Thyroid gland (tissue), 4 donors: ENCODE measurements around the gene HSPA6. TPM values are rescaled to one million over a fixed set of nuclear protein-coding genes. Genes with fewer than 3 reads are reported as not detected.

ENCODE experiments used
- DNase-seq, 2 donors: peaks; one replicate each; pipeline ENCODE4 v3.0.0-alpha.2; 2019
- H3K27ac ChIP-seq, 3 donors: fragments of 200-600 bp; sonication (generic); 1 replicate in 2 of 3; 2 replicates in 1 of 3; pipeline ENCODE4 v1.5.1; 2016 to 2019; ENCODE audit warnings: mild to moderate bottlenecking in 1 of 3, moderate library complexity in 1 of 3
- H3K27me3 ChIP-seq: fragments of 200-600 bp; sonication (generic); one replicate; pipeline ENCODE4 v1.5.1; 2019
- H3K36me3 ChIP-seq, 2 donors: fragments of 200-600 bp; sonication (generic); one replicate each; pipeline ENCODE4 v1.5.1; 2016 to 2019
- H3K4me1 ChIP-seq, 2 donors: fragments of 200-600 bp; sonication (generic); one replicate each; pipeline ENCODE4 v1.5.1; 2017 to 2019
- H3K4me3 ChIP-seq, 3 donors: fragments of 200-600 bp; sonication (generic); replicated peaks in 1 of 3; 1 replicate in 2 of 3; 2 replicates in 1 of 3; pipeline ENCODE4 v1.5.1; 2016; ENCODE audit warnings: mild to moderate bottlenecking in 1 of 3
- H3K9me3 ChIP-seq: fragments of 200-600 bp; sonication (generic); one replicate; pipeline ENCODE4 v1.5.1; 2017
- CTCF ChIP-seq, 6 experiments: fragments of 200-600 bp in 3 of 6; fragments of 450-650 bp in 3 of 6; sonication (generic) in 3 of 6; IDR thresholded peaks; one replicate each; pipeline ENCODE4 v1.5.1; 2016 to 2019; ENCODE audit warnings: antibody characterized with exemption in 6 of 6, mild to moderate bottlenecking in 2 of 6, inconsistent platforms in 1 of 6, moderate library complexity in 1 of 6
- POLR2A ChIP-seq, 2 donors: fragments of 450-650 bp; IDR thresholded peaks; one replicate each; pipeline ENCODE4 v1.6.1; 2017; ENCODE audit warnings: antibody characterized with exemption in 2 of 2, mild to moderate bottlenecking in 2 of 2, moderate library complexity in 1 of 2
- WGBS, 2 donors: methylation state at CpG; one replicate each; pipeline ENCODE4 v1.1.5; 2017; 5-methylcytosine and 5-hydroxymethylcytosine counted together
- intact Hi-C: fragments of 100-400 bp; cut with DNase I; formaldehyde crosslinking; loops from one replicate; pipeline ENCODE4 v1.15.1; 2023
- total RNA-seq, 4 donors: library from RNA; depleted of rRNA; stranded (reverse); fragments of >200 nt; gene quantifications; one replicate each; pipeline ENCODE4 v1.2.3, GENCODE V29; 2016

The HSPA6 gene
- total RNA-seq, 4 donors from 2014 or later, result 0.75 to 4.7 (median 2.7) TPM

GRCh38 chr1:161482610-161483009 is 41.7 kb upstream of the HSPA6 start:
- H3K9me3 ChIP-seq, result no peaks in the 10 kb centered on the region
- no peak overlapping the region for H3K27ac ChIP-seq
- H3K4me3 ChIP-seq, result no peak overlapping the region
- no peak for DNase-seq
- intact Hi-C loops, result loop anchor here (10.0 kb wide), 1 partner anchor 262 kb away; the partner anchor contains the start of gene DUSP12
- TF ChIP-seq CTCF (IDR thresholded peaks at IDR 0.05), result no peak
- no peak for TF ChIP-seq POLR2A (IDR thresholded peaks at IDR 0.05)
- no peaks in the 10 kb centered on the region for H3K27me3 ChIP-seq
- no peaks in the 10 kb centered on the region for H3K36me3 ChIP-seq
- WGBS, 2 donors, result 72 to 82% methylated on average over 6 of the region's 6 CpGs
- no peaks in the 10 kb centered on the region for H3K4me1 ChIP-seq

GRCh38 chr1:161483361-161483760 is 41.0 kb upstream of the HSPA6 start:
- no peak for DNase-seq
- Histone ChIP-seq H3K27me3 (no peaks in the 10 kb centered on the region), H3K4me3 (no peak overlapping the region), H3K9me3 (no peaks in the 10 kb centered on the region), H3K4me1 (no peaks in the 10 kb centered on the region), H3K36me3 (no peaks in the 10 kb centered on the region), H3K27ac (no peak overlapping the region)
- no peak for TF ChIP-seq CTCF (IDR thresholded peaks at IDR 0.05)
- no peak for TF ChIP-seq POLR2A (IDR thresholded peaks at IDR 0.05)
- WGBS, 2 donors, result 78 to 84% methylated on average over 3 of the region's 3 CpGs
- intact Hi-C loops, result loop anchor here (10.0 kb wide), 1 partner anchor 261 kb away; the partner anchor contains the start of gene DUSP12

- DNase-seq, result no peak
- no peaks in the 10 kb centered on the region for H3K4me1 ChIP-seq
- H3K27me3 ChIP-seq, result no peaks in the 10 kb centered on the region
- WGBS, 2 donors, result 78 to 86% methylated on average over 2 of the region's 2 CpGs
- H3K27ac ChIP-seq, result no peak overlapping the region
- no peak for TF ChIP-seq CTCF (IDR thresholded peaks at IDR 0.05)
- no peak for TF ChIP-seq POLR2A (IDR thresholded peaks at IDR 0.05)
- H3K36me3 ChIP-seq, result no peaks in the 10 kb centered on the region
- no peak overlapping the region for H3K4me3 ChIP-seq
- no peaks in the 10 kb centered on the region for H3K9me3 ChIP-seq
- intact Hi-C loops, result loop anchor here (10.0 kb wide), 1 partner anchor 260 kb away; the partner anchor contains the start of gene DUSP12
Observed at GRCh38 chr1:161484613-161485012, 39.7 kb upstream of the HSPA6 start.

GRCh38 chr1:161486806-161487741 is 37.3 kb upstream of the HSPA6 start:
- TF ChIP-seq POLR2A (IDR thresholded peaks at IDR 0.05) (no peak), CTCF (IDR thresholded peaks at IDR 0.05) (peak; percentile 31 to 71 (median 54))
- Histone ChIP-seq H3K4me3 (no peak overlapping the region), H3K27me3 (no peaks in the 10 kb centered on the region), H3K36me3 (no peaks in the 10 kb centered on the region), H3K27ac (no peak overlapping the region), H3K9me3 (no peaks in the 10 kb centered on the region), H3K4me1 (no peaks in the 10 kb centered on the region)
- DNase-seq, result peak; percentile 17 to 38
- 43 to 49% methylated on average over 8 of the region's 8 CpGs for WGBS, 2 donors
- intact Hi-C loops, result loop anchor here (10.0 kb wide), 1 partner anchor 258 kb away; the partner anchor contains the start of gene DUSP12

GRCh38 chr1:161491472-161491871 is 32.9 kb upstream of the HSPA6 start:
- WGBS, 2 donors, result 71 to 75% methylated on average over 5 of the region's 5 CpGs

More at GRCh38 chr1:161491472-161491871, 32.9 kb upstream of the HSPA6 start:
- Histone ChIP-seq H3K27me3 (no peaks in the 10 kb centered on the region), H3K36me3 (no peaks in the 10 kb centered on the region), H3K9me3 (no peaks in the 10 kb centered on the region), H3K4me3 (no peak overlapping the region), H3K27ac (no peak overlapping the region), H3K4me1 (no peaks in the 10 kb centered on the region)
- intact Hi-C loops, result no loop called here
- no peak for DNase-seq
- TF ChIP-seq POLR2A (IDR thresholded peaks at IDR 0.05), result no peak
- TF ChIP-seq CTCF (IDR thresholded peaks at IDR 0.05), result no peak
